H1 (cell line): ENCODE data around the gene TRMT61A. TPM values are rescaled to one million over a fixed set of nuclear protein-coding genes. Genes with fewer than 3 reads are reported as not detected.

Source experiments
- ASH2L ChIP-seq: fragments of 200-600, 300-600 bp; sonication (generic); IDR thresholded peaks from one replicate; pipeline ENCODE4 v1.7.1; 2017; ENCODE audit warnings: low read length
- BRCA1 ChIP-seq: IDR thresholded peaks from 2 replicates; pipeline ENCODE4 v1.6.1; 2012; ENCODE audit warnings: low read depth, low read length, improper control_type of control experiment
- CEBPB ChIP-seq: IDR thresholded peaks from 2 replicates; pipeline ENCODE4 v1.6.1; 2012; ENCODE audit warnings: low read depth, low read length
- CHD2 ChIP-seq: IDR thresholded peaks from 2 replicates; pipeline ENCODE4 v1.6.1; 2012; ENCODE audit warnings: low read length, improper control_type of control experiment
- CTCF ChIP-seq, 3 experiments: IDR thresholded peaks; 1 replicate in 2 of 3; 2 replicates in 1 of 3; pipeline versions ENCODE4 v1.5.1 to v1.6.1; 2011; ENCODE audit warnings: low read length in 3 of 3, mild to moderate bottlenecking in 3 of 3, inconsistent platforms in 2 of 3, low read depth in 1 of 3, moderate library complexity in 1 of 3; ENCODE audit not compliant: insufficient read depth in 1 of 3; ENCODE audit errors: control extremely low read depth in 1 of 3
- FOSL1 ChIP-seq: IDR thresholded peaks from 2 replicates; pipeline ENCODE4 v1.6.1; 2011; ENCODE audit warnings: mild to moderate bottlenecking, low read depth, low read length, moderate library complexity; ENCODE audit not compliant: insufficient read depth
- HDAC2 ChIP-seq, 2 experiments: fragments of 300-600 bp in 1 of 2; sonication (generic) in 1 of 2; IDR thresholded peaks; 2 replicates each; pipeline ENCODE4 v1.6.1; 2011 to 2012; ENCODE audit warnings: low read depth in 2 of 2, low read length in 2 of 2, mild to moderate bottlenecking in 2 of 2, moderate library complexity in 2 of 2, borderline replicate concordance in 1 of 2, inconsistent platforms in 1 of 2
- HDAC6 ChIP-seq: IDR thresholded peaks from one replicate; pipeline ENCODE4 v1.7.1; 2012; ENCODE audit warnings: low read depth, mild to moderate bottlenecking, inconsistent platforms, low read length, moderate library complexity
- JUND ChIP-seq: IDR thresholded peaks from 2 replicates; pipeline ENCODE4 v1.6.1; 2011; ENCODE audit warnings: mild to moderate bottlenecking, improper control_type of control experiment, low read length
- KDM5A ChIP-seq: fragments of 200-600 bp; IDR thresholded peaks from 2 replicates; pipeline ENCODE4 v1.7.1; 2012; ENCODE audit warnings: mild to moderate bottlenecking, low read length, inconsistent platforms, mixed read lengths
- MAX ChIP-seq: IDR thresholded peaks from 2 replicates; pipeline ENCODE4 v1.6.1; 2012; ENCODE audit warnings: inconsistent platforms
- NANOG ChIP-seq: IDR thresholded peaks from 2 replicates; pipeline ENCODE4 v1.6.1; 2011; ENCODE audit warnings: low read length, low read depth, mild to moderate bottlenecking, inconsistent platforms; ENCODE audit not compliant: insufficient read depth, poor library complexity, severe bottlenecking
- POLR2AphosphoS5 ChIP-seq: IDR thresholded peaks from 2 replicates; pipeline ENCODE4 v1.6.1; 2011; ENCODE audit warnings: low read depth, low read length
- RAD21 ChIP-seq, 2 experiments: IDR thresholded peaks in 1 of 2; conservative IDR thresholded peaks in 1 of 2; 2 replicates each; pipeline ENCODE4 v1.6.1; 2011; ENCODE audit warnings: low read depth in 2 of 2, low read length in 2 of 2, improper control_type of control experiment in 1 of 2, inconsistent platforms in 1 of 2, mild to moderate bottlenecking in 1 of 2, moderate library complexity in 1 of 2
- RBBP5 ChIP-seq: IDR thresholded peaks from 2 replicates; pipeline ENCODE4 v1.7.1; 2012; ENCODE audit warnings: low read depth, mild to moderate bottlenecking, inconsistent platforms, low read length, moderate library complexity, borderline replicate concordance
- RFX5 ChIP-seq: IDR thresholded peaks from 2 replicates; pipeline ENCODE4 v1.6.1; 2011; ENCODE audit warnings: low read depth, low read length, improper control_type of control experiment, borderline replicate concordance
- SIN3A ChIP-seq, 2 experiments: IDR thresholded peaks in 1 of 2; conservative IDR thresholded peaks in 1 of 2; 2 replicates each; pipeline ENCODE4 v1.6.1; 2011 to 2012; ENCODE audit warnings: low read length in 2 of 2, improper control_type of control experiment in 1 of 2, low read depth in 1 of 2, mild to moderate bottlenecking in 1 of 2
- SIX5 ChIP-seq: IDR thresholded peaks from 2 replicates; pipeline ENCODE4 v1.6.1; 2011; ENCODE audit warnings: mild to moderate bottlenecking, low read depth, low read length
- SP1 ChIP-seq: IDR thresholded peaks from 2 replicates; pipeline ENCODE4 v1.6.1; 2011; ENCODE audit warnings: low read depth, low read length
- SRF ChIP-seq: IDR thresholded peaks from 2 replicates; pipeline ENCODE4 v1.6.1; 2011; ENCODE audit warnings: mild to moderate bottlenecking, low read depth, low read length, moderate library complexity
- TAF1 ChIP-seq: IDR thresholded peaks from 2 replicates; pipeline ENCODE4 v1.6.1; 2011; ENCODE audit warnings: mild to moderate bottlenecking, low read depth, low read length
- ZNF274 ChIP-seq: IDR thresholded peaks from 2 replicates; pipeline ENCODE4 v1.7.0; 2012; ENCODE audit warnings: low read length, borderline replicate concordance; ENCODE audit errors: extremely low read depth
- polyA plus RNA-seq, 7 experiments: library from polyadenylated mRNA; depleted of rRNA in 3 of 7; stranded (reverse) in 5 of 7; unstranded in 2 of 7; fragments of >200 nt in 5 of 7; fragments of 200-250 nt in 2 of 7; gene quantifications; 1 replicate in 5 of 7; 2 replicates in 1 of 7; 4 replicates in 1 of 7; pipeline versions ENCODE4 v1.2.1 to v1.2.3, GENCODE V29; 2011 to 2013; ENCODE audit warnings: missing spikeins in 2 of 7, mixed read lengths in 2 of 7
- total RNA-seq: library from RNA; stranded (reverse); fragmentation: NEBNext Ultra II Directional; extraction: Animal tissue kit (Norgen Biotek cat#: 25700); gene quantifications from 2 replicates; pipeline ENCODE4 v1.2.1, GENCODE V29; 2021

The TRMT61A gene
- total and polyA plus RNA-seq, 2 of the 8 experiments (the other 6 are each of a cell fraction or from before 2014, with no cell fraction given): 15.8 to 19.0 TPM

GRCh38 chr14:103518422-103519042 lies 10.5 kb upstream of the TRMT61A start (continued):
- peak in 2 of 3 experiments; percentile 84 to 97; a peak in 3 of 4 replicates for TF ChIP-seq CTCF (IDR thresholded peaks at IDR 0.05; ENCODE audit: control extremely low read depth in 1 of 3, insufficient read depth in 1 of 3, low read depth in 1 of 3, low read length in 3 of 3)
- TF ChIP-seq MAX: 0 out of 2 replicates have a peak, but pooled peaks have one; percentile 24
- no peak for TF ChIP-seq ASH2L
- TF ChIP-seq SP1: no peak
- TF ChIP-seq RBBP5: no peak
- no peak for TF ChIP-seq BRCA1
- TF ChIP-seq HDAC6: no peak
- TF ChIP-seq SIX5: no peak
- TF ChIP-seq HDAC2 (IDR thresholded peaks at IDR 0.05; ENCODE audit: borderline replicate concordance in 1 of 2, low read depth in 2 of 2, low read length in 2 of 2): no peak
- peak; percentile 83 for TF ChIP-seq RAD21 (IDR thresholded peaks at IDR 0.05 in 1 of 2, conservative IDR thresholded peaks at IDR 0.05 in 1 of 2; ENCODE audit: low read depth in 2 of 2, low read length in 2 of 2)
- TF ChIP-seq JUND: no peak
- TF ChIP-seq CHD2: no peak
- no peak for TF ChIP-seq ZNF274
- TF ChIP-seq KDM5A: no peak
- no peak for TF ChIP-seq SRF
- no peak for TF ChIP-seq CEBPB
- peak; percentile 77; the same call in 1 of the 2 replicates for TF ChIP-seq POLR2AphosphoS5
- TF ChIP-seq TAF1: 0 out of 2 replicates have a peak, but pooled peaks have one; percentile 6
- no peak for TF ChIP-seq NANOG
- no peak for TF ChIP-seq FOSL1
- TF ChIP-seq SIN3A (conservative IDR thresholded peaks at IDR 0.05 in 1 of 2, IDR thresholded peaks at IDR 0.05 in 1 of 2; ENCODE audit: low read depth in 1 of 2, low read length in 2 of 2): peak in 1 of 2 experiments; percentile 47; a peak in 1 of 4 replicates
- TF ChIP-seq RFX5: no peak
